ENCODE data around the gene HAS3.

Gene HAS3

GRCh38 chr16:69089091-69089910 is 16.2 kb upstream of the HAS3 start:
- DNase-seq = no peak

GRCh38 chr16:69093974-69094373 is 11.5 kb upstream of the HAS3 start:
- no peak for DNase-seq

- no peak for DNase-seq
Measured at GRCh38 chr16:69094501-69094900, 11.0 kb upstream of the HAS3 start.

- no peak for DNase-seq
Measured at GRCh38 chr16:69095193-69095592, 10.3 kb upstream of the HAS3 start.

GRCh38 chr16:69100071-69100691 is 5.3 kb upstream of the HAS3 start:
- no peak for DNase-seq

GRCh38 chr16:69106491-69107315 is 1.2 kb downstream of the HAS3 start:
- DNase-seq = no peak

GRCh38 chr16:69107316-69107962 is 2.0 kb downstream of the HAS3 start:
- no peak for DNase-seq

GRCh38 chr16:69108064-69108904 is 2.8 kb downstream of the HAS3 start:
- no peak for DNase-seq

- no peak for DNase-seq
Measured at GRCh38 chr16:69108905-69109252, 3.4 kb downstream of the HAS3 start.

GRCh38 chr16:69109486-69110270 is 4.2 kb downstream of the HAS3 start:
- DNase-seq = no peak

- no peak for DNase-seq
Measured at GRCh38 chr16:69110406-69110805, 5.0 kb downstream of the HAS3 start.

GRCh38 chr16:69111216-69111875 is 5.9 kb downstream of the HAS3 start:
- no peak for DNase-seq

- no peak for DNase-seq
Measured at GRCh38 chr16:69111876-69112230, 6.4 kb downstream of the HAS3 start.

GRCh38 chr16:69112285-69113129 is 7.1 kb downstream of the HAS3 start:
- peak; percentile 42 for DNase-seq

- DNase-seq = no peak
Measured at GRCh38 chr16:69113216-69113615, 7.8 kb downstream of the HAS3 start.

GRCh38 chr16:69114346-69114975 is 9.0 kb downstream of the HAS3 start:
- no peak for DNase-seq

- DNase-seq = no peak
Measured at GRCh38 chr16:69114976-69115355, 9.5 kb downstream of the HAS3 start.

- DNase-seq = no peak
Measured at GRCh38 chr16:69115361-69115760, 9.9 kb downstream of the HAS3 start.

GRCh38 chr16:69115837-69116236 is 10.4 kb downstream of the HAS3 start:
- DNase-seq = no peak

Data from fibroblast of skin of scalp (primary cell).